ENCODE results near the gene PURA. TPM values are rescaled to one million over a fixed set of nuclear protein-coding genes. Genes with fewer than 3 reads are reported as not detected.

The PURA gene
- total RNA-seq, 2 donors from 2014 or later = 41.6 to 44.3 TPM

GRCh38 chr5:140116716-140117115, 2.8 kb downstream of the PURA start:
- no peaks in the 10 kb centered on the region for H3K9me3 ChIP-seq
- ATAC-seq (ENCODE audit: insufficient number of reproducible peaks, low FRiP score, low read depth) = no peak
- no peaks in the 10 kb centered on the region for H3K36me3 ChIP-seq
- no peak overlapping the region for H3K27ac ChIP-seq
- H3K4me1 ChIP-seq (ENCODE audit: control insufficient read depth in 1 of 2, low read depth in 2 of 2) = peaks cover 39 to 64% of the 10 kb centered on the region in 2 donors
- TF ChIP-seq, protein P1, sequence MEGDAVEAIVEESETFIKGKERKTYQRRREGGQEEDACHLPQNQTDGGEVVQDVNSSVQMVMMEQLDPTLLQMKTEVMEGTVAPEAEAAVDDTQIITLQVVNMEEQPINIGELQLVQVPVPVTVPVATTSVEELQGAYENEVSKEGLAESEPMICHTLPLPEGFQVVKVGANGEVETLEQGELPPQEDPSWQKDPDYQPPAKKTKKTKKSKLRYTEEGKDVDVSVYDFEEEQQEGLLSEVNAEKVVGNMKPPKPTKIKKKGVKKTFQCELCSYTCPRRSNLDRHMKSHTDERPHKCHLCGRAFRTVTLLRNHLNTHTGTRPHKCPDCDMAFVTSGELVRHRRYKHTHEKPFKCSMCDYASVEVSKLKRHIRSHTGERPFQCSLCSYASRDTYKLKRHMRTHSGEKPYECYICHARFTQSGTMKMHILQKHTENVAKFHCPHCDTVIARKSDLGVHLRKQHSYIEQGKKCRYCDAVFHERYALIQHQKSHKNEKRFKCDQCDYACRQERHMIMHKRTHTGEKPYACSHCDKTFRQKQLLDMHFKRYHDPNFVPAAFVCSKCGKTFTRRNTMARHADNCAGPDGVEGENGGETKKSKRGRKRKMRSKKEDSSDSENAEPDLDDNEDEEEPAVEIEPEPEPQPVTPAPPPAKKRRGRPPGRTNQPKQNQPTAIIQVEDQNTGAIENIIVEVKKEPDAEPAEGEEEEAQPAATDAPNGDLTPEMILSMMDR (IDR thresholded peaks at IDR 0.05) = no peak
- no peak for DNase-seq (ENCODE audit: low spot score)
- no peaks in the 10 kb centered on the region for H3K27me3 ChIP-seq (replicated peaks; ENCODE audit: insufficient read depth)
- H3K4me3 ChIP-seq = no peak overlapping the region

GRCh38 chr5:140117523-140117922, 3.6 kb downstream of the PURA start:
- Histone ChIP-seq H3K4me3 (no peak overlapping the region), H3K36me3 (no peaks in the 10 kb centered on the region), H3K9me3 (no peaks in the 10 kb centered on the region), H3K27ac (no peak overlapping the region), H3K27me3 (replicated peaks; ENCODE audit: insufficient read depth) (no peaks in the 10 kb centered on the region), H3K4me1 (ENCODE audit: control insufficient read depth in 1 of 2, low read depth in 2 of 2) (peaks cover 31 to 56% of the 10 kb centered on the region in 2 donors)
- TF ChIP-seq, protein P1 (IDR thresholded peaks at IDR 0.05) = no peak
- DNase-seq (ENCODE audit: low spot score) (no peak), ATAC-seq (ENCODE audit: insufficient number of reproducible peaks, low FRiP score, low read depth) (no peak)

DNA sequence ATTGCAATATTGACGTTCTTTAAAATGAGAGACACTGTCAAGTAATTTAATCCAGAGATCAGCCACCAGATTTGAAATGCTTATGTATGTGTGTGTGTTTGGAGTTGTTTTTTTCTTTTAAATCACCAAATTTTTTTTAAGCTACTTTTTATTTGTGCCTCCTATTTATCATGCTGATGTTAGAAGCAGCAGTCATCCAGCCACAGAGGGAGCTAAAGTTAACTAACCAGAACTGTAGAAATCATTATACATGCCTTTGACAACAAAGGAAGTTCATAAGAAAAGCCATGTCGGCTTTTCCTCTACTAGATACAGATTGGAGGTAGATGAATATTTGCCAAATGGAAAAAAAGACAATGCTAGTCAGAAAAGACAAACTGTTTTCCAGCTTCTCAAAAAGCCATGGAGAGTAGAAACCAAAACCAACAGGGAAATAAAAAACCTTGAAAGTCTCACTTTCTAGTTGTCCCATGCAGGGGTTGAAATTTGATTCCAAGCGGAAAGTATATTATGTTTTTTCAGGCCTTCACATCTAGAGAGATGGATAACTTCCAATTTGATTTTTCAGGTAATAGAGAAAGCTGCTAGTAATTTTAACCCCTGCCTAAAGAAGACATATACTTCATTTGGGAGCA, 4.5 kb downstream of the PURA start:
- no peaks in the 10 kb centered on the region for H3K36me3 ChIP-seq
- H3K4me1 ChIP-seq (ENCODE audit: control insufficient read depth in 1 of 2, low read depth in 2 of 2) = peaks cover 34 to 48% of the 10 kb centered on the region in 2 donors
- no peaks in the 10 kb centered on the region for H3K27me3 ChIP-seq (replicated peaks; ENCODE audit: insufficient read depth)
- TF ChIP-seq, protein P1 (IDR thresholded peaks at IDR 0.05) = no peak
- H3K4me3 ChIP-seq = no peak overlapping the region
- no peak for ATAC-seq (ENCODE audit: insufficient number of reproducible peaks, low FRiP score, low read depth)
- H3K27ac ChIP-seq = no peak overlapping the region
- H3K9me3 ChIP-seq = no peaks in the 10 kb centered on the region
- DNase-seq (ENCODE audit: low spot score) = no peak

- H3K4me1 ChIP-seq (ENCODE audit: control insufficient read depth in 1 of 2, low read depth in 2 of 2) = peaks cover 11 to 13% of the 10 kb centered on the region in 2 donors
- no peak for ATAC-seq (ENCODE audit: insufficient number of reproducible peaks, low FRiP score, low read depth)
These were observed 11.7 kb downstream of the PURA start, which contains the start of gene IGIP for GRCh38 chr5:140125637-140126036. Gene IGIP, plus strand, starts transcription at chr5:140125937. Its CDS starts 2,540 bp downstream, at chr5:140128477.

GRCh38 chr5:140126315-140127012, 12.6 kb downstream of the PURA start:
- TF ChIP-seq, protein P1 (IDR thresholded peaks at IDR 0.05) = no peak
- H3K27me3 ChIP-seq (replicated peaks; ENCODE audit: insufficient read depth) = no peaks in the 10 kb centered on the region
- ATAC-seq (ENCODE audit: insufficient number of reproducible peaks, low FRiP score, low read depth) = no peak
- peaks cover 7 to 13% of the 10 kb centered on the region in 2 donors for H3K4me1 ChIP-seq (ENCODE audit: control insufficient read depth in 1 of 2, low read depth in 2 of 2)
- H3K4me3 ChIP-seq = no peak overlapping the region
- no peak for DNase-seq (ENCODE audit: low spot score)
- H3K27ac ChIP-seq = no peak overlapping the region
- H3K36me3 ChIP-seq = no peaks in the 10 kb centered on the region
- no peaks in the 10 kb centered on the region for H3K9me3 ChIP-seq

More at GRCh38 chr5:140125637-140126036, 11.7 kb downstream of the PURA start, which contains the start of gene IGIP:
- no peak within 1 kb of the TSS for H3K4me3 ChIP-seq
- no peaks in the 10 kb centered on the region for H3K27me3 ChIP-seq (replicated peaks; ENCODE audit: insufficient read depth)
- no peak within 1 kb of the TSS for H3K27ac ChIP-seq
- DNase-seq (ENCODE audit: low spot score) = no peak
- no peaks in the 10 kb centered on the region for H3K36me3 ChIP-seq
- TF ChIP-seq, protein P1 (IDR thresholded peaks at IDR 0.05) = no peak
- H3K9me3 ChIP-seq = no peaks in the 10 kb centered on the region

Data from thoracic aorta (tissue), 2 donors.